ENCODE measurements around the gene IVD.

DNA sequence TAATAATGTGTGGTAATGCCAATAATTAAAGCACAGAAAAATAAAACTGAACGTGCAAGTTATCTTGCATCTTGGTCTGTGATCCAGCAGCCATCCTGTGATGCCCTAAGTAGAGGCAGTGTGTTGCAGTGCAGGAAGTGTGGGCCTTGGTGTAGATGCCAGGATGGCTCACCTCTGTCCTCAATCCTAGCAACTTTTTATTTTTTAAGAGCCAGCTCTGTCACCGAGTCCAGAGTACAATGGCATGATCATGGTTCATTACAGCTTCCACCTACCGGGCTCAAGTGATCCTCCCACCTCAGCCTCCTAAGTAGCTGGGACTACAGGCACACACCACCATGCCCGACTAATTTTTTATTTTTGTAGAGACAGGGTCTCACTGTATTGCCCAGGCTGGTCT lies 42.8 kb downstream of the IVD start:
- TF ChIP-seq EZH2 (IDR thresholded peaks at IDR 0.05; ENCODE audit: low read length): no peak
- TF ChIP-seq, protein P1, sequence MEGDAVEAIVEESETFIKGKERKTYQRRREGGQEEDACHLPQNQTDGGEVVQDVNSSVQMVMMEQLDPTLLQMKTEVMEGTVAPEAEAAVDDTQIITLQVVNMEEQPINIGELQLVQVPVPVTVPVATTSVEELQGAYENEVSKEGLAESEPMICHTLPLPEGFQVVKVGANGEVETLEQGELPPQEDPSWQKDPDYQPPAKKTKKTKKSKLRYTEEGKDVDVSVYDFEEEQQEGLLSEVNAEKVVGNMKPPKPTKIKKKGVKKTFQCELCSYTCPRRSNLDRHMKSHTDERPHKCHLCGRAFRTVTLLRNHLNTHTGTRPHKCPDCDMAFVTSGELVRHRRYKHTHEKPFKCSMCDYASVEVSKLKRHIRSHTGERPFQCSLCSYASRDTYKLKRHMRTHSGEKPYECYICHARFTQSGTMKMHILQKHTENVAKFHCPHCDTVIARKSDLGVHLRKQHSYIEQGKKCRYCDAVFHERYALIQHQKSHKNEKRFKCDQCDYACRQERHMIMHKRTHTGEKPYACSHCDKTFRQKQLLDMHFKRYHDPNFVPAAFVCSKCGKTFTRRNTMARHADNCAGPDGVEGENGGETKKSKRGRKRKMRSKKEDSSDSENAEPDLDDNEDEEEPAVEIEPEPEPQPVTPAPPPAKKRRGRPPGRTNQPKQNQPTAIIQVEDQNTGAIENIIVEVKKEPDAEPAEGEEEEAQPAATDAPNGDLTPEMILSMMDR (optimal IDR thresholded peaks at IDR 0.05 in 1 of 3, IDR thresholded peaks at IDR 0.05 in 1 of 3, conservative IDR thresholded peaks at IDR 0.05 in 1 of 3; ENCODE audit: extremely low read depth in 1 of 3, insufficient read depth in 2 of 3, low read length in 3 of 3): no peak

All from keratinocyte (primary cell).